SKM-1 treated with dmso at 0.1 percent for 144 hours (cell line): Measurements from ENCODE around the gene JMJD1C.
"Not testable (repeated sequence)": the region's sequence is repeated elsewhere in the genome, so short reads cannot be mapped to it uniquely, and the experiment has no call there.

Experiments used
- DNase-seq: peaks from one replicate; lab custom pipeline; 2025; ENCODE audit not compliant: unreplicated experiment; lab: John Stamatoyannopoulos, UW

Gene JMJD1C

DNA sequence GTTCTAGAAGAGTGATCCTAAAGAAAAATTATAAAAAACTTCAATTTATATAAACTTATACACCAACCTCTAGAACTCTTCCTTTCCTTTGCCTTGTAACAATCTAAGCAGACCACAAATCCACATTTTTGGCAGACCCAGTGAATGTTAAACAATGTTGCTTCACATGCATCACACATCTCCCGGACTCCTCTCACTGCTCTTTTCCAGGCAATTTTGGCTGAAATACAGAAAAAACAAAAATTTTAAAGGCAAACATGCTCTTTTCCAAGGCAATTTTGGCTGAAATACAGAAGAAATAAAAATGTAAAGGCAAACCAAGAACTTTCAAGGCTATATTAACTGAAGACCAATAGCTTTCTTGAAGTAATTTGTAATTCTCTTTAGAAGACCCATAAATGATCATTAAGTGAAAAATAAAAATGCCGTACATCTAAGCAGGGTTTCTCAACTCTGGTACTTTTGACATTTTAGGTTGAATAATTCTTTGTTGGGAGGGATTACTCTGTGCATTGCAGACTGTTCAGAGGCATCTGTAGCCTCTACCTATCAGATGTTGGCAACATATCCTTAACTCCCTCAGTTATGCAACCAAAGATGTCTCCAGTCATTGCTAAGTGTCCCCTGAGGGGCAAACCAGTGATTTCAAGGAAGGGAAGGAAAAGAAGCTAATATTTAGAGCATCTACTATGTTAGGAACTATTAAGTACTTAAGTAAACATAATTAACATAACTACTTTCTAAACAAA, 268.3 kb downstream of the JMJD1C start:
- no peak for DNase-seq

DNA sequence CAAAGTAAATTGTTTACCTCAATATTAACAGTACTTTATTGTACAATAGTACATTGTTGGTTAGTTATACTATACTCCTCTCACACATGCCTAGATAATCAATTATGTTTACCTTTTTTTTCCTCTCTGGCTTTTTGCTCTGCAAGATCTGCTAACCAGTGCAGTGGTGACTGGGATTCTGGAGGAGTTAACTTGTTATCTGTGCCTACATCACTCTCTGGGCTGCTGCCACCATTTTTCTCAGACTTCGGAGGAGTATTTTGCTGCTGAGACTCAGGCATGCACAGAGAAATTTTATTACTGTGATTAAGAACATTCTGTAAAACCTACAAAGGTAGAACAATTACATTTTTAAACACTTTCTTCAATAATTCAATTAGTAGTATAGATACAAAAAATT, 273.0 kb downstream of the JMJD1C start:
- DNase-seq, result no peak

DNA sequence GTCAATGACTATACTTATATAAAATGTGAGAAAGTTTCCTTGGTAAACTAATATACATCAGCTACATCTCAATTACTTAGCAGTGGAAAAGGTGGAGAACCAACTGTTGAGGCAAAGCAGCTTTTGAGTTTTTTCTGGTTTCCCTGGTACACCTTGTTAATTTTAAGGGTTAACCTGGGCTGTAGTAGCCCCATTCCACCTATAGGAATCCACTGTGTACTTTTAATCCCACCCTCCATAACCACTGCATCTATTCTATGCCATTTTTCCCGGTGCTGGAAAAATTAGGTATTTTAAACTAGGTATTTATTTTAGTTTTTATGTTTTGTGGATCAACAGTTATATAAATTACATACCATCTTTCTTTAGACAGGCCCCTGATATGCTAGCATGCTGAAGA, 290.2 kb downstream of the JMJD1C start:
- DNase-seq, result no peak

DNA sequence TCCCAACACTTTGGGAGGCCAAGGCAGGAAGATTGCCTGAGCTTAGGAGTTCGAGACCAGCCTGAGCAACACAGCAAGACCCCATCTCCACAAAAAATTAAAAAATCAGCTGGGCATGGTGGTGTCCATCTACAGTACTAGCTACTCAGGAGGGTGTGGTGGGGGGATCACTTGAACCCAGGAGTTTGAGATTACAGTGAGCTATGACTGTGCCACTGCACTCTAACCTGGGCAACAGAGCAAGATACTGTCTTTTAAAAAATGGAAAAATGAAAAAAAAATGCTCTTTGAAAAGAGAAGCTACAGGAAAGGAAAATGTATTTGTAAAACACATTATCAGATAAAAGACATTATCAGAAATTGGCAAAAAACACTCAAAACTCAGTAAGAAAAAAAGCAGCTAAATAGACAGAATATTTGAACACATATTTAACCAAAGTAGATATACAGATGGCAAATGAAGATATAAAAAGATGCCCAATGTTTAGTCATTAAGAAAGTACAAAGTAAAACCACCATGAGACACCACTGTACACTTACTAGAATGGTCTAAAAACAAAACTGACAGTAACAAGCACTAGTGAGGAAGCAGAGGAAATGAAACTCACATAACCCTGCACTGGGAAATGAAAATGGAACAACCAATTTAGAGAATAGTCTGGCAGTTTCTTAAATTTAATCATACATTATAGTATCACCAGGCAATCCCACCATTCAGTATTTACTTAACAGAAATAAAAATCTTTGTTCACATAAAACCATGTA, 292.1 kb downstream of the JMJD1C start:
- DNase-seq, result no peak

DNA sequence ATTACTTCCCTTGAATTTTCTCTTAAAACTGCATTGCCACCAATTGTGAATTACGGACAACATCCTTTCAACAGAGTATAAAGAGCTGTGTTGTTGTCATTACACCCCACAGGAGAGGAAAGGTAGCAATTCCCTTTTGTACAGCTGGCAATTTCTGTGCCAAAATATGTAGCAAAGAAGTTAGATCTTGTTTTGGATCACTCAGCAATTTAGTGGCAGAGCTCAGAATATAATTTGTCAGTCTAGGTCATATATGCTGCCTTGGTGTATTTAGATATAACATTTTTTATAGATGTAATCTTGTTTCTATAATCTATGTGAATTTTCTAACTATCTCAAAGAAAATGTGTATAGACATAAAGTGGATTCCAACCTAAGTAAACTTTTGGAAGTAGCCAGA, 293.9 kb downstream of the JMJD1C start:
- no peak for DNase-seq

DNA sequence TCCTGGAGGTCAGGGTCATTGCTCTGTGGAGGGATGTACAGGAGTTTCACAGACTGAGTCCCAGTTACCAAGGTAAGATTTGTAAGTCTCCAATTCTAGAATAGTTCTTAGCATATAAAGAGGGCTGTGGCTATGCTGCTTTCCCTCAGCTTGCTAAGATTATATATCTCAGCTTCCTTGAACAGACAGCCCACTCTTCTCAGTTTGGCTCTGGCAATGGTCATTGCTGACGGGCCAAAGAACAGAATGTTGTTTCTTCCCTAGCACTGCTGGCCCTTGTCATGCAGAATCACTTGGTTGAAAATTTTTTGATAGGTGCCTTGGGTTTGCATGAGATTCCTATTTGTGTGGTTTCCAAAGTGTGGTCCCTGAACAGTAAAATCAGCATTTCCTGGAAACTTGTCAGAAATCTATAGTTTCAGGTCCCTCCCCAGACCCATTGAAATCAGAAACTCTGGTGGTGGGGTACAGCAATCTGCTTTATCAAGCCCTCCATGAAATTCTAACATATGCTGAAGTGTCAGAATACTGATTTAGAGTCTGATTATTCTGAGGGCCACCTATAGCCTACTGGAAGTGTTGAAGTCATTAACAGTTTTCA, 294.4 kb downstream of the JMJD1C start:
- no peak for DNase-seq

DNA sequence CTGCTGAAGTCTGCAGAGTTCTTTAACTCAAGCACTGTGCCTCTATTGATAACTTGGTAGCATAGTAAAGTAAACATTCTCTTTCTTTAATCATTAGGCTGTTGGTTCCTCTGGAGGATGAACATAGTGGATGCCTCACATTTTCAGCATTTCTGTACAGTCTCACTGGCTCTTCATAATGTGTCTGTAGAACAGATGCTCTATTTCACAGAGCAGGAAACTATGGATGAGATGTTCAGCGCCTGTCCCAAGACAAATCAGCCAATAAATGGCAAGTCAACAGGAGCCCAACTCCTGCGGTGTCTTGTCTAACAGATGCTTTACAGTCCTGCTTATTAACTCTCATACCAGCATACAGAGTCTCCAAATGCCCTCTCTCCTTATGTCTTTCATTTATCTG, 296.2 kb downstream of the JMJD1C start:
- DNase-seq, result no peak

DNA sequence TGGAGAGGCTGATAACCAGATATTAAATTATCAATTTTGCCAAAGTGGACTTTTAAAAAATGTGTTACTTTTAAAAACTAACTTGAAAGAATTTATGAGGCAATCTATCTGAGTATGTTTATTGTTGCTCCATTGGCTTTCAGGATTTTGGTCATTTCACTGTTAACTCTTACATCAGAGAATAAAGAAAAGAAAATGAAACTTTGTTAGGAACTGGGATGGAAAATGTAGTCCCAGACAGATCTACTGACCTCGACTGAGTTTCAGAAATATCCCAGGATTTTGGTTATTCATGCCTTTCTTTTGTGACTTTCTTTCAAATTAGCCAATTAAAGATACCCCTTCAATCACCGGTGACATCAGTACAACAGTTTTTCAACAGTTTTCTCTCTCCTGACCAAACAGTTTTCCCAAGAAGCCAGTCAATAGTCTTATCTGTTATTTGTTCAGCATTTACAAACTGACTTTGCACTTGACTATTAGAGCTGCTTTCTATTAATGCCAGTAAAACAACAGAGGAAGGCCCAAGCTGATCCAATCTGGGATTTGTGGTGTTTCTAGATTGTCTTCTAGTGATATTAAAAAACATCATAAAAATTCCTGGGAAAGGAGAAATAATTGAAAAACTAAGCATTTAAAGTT, 296.8 kb downstream of the JMJD1C start:
- DNase-seq, result no peak

DNA sequence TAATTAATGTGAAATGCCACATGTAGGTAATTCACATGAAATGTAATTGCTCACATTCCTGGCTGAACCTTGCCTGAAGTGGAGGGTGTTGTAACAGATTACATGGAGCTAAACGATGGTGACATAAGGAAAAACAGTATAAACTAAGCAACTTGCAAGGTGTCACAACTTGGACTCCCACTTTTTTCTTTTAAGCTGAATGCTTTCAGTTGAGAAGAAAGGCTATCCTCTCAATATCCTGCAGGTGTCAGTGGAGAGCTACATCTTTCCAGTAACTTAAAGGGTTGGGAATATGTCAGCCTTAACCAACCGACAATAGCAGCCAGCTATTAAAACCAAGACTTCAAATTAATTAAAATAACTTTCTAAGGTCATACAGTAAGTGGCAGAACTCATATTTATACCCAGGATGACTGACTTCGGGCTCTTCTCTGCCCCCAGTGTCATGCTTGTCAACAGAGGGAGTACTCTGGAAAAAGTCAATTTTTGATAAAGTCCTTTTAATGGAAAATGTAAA, 299.0 kb downstream of the JMJD1C start:
- peak; percentile 61 for DNase-seq

DNA sequence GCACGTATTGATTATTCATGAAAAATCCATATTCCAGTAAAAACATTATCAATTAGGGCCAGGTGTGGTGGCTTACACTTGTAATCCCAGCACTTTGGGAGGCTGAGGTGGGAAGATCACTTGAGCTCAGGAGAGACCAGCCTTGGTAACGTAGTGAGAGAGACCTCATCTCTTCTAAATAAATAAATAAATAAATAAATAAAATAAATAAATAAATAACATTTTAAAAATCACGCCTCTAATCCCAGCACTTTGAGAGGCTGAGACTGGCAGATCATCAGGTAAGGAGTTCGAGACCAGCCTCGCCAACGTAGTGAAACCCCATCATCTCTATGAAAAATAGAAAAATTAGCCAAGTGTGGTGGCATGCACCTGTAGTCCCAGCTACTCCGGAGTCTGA, 300.5 kb downstream of the JMJD1C start:
- DNase-seq, result no peak

DNA sequence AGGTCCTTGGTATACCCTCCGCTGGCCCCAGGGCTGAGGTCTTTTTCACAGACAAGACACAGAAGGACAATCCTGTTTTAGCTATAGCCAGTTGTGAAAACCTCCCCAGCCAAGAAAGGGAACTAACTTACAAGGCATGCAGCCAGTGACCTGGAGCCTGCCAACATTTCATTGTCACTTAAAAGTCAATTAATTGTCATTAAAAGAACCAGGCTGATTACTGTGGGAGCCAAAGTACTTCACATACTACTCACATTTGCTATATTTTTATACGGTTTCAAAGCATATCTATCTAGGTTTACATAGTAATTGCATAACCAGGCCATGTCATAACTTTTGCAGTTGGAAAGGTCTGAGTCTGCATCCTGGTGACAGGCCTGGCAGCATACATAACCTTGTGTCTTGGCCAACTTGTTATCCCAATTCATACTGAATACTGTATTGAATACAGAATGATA, 301.6 kb downstream of the JMJD1C start:
- DNase-seq, result no peak

DNA sequence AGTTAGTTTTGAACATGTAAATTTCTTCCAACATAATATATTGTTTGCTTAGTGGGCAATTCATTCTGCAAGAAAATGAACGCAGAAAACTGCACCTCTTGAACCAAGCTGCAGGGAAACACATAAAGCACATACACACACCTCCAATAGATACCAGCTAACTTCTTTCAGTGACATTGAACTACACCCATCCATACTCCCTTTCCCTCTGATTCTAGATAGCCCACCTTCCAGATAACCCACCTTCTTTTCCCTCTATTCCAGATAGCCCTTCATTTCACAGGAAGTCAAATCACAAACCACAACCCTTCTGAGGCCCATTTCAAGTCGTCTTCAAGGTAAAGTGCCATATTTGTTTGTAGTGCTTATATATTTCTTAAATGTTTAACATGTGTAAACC, 304.2 kb downstream of the JMJD1C start:
- no peak for DNase-seq

DNA sequence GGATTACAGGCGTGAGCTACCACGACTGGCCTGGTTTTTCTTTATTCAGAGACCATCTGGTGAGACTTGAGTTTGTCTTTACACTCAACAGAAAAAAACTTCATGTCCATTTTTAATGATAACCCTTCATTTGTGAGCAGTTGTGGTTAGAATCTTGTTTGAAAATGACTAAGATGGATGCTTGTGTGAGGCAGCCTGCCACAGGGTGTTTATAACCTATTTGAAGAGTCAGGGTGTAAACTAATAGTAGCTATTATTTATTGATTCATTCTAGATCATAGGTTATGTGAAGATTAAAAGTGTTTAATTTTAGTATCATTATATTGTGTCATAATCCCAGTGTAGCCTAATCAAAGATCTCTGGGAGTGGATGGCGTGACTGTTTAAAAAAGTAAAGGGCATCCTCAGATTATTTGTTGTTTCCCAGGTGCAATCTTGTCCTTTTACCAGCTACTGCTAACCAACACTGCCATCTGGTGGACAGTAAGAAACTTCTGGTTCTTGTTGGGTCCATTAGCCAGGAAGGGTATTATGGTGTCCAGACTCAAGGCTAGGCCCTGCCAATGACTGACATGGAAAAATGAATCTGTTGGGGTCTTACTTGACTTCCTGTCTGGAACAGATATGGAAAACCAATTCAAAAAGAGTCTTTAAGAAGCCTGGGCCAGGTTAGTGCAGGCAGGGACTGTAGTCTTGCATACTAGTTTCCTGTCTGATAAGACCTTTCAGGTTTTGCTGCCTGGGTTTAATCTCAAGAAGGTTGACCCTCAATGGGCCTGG, 307.7 kb downstream of the JMJD1C start:
- peak; percentile 73 for DNase-seq

DNA sequence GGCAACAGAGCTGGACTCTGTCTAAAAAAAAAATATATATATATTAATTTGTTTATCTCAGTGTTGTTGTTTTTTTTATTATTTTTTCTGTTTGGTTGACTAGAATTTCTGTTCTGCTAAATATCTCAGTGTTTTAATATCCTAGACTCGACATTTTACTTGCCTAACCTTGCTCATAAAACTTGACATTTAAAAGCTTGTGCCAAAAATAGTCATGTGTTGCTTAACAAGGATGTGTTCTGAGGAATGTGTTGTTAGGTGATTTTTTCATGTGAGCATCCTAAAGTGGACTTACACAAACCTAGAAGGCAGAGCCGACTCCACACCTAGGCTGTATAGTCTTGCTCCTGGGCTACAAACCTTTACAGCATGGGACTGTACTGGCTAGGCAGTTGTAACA, 309.5 kb downstream of the JMJD1C start:
- no peak for DNase-seq

DNA sequence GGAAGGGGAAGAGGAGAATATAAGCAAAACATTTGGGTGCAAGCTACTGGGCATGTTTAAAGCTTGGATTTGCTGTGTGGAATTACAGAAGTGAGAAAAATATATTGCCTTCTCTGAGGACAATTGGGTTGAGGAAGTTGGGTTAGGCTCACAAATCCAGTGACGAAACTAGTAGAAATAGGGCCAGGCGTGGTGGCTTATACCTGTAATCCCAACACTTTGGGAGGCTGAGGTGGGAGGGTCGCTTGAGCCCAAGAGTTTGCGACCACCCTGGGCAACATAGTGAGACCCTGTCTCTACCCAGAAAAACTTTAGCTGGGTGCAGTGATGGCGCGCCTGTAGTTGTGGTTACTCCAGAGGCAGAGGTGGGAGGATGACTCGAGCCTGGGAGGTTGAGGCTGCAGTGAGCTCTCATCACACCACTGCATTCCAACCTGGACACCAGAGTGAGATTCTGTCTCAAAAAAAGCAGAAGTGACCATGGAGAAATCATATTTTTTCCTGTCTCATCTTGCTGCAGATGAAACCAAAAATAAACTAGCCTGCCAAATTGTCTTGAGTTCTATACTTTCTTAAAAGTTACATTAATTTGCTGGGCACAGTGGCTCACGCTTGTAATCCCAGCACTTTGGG, 310.3 kb downstream of the JMJD1C start:
- DNase-seq, result peak; percentile 34

DNA sequence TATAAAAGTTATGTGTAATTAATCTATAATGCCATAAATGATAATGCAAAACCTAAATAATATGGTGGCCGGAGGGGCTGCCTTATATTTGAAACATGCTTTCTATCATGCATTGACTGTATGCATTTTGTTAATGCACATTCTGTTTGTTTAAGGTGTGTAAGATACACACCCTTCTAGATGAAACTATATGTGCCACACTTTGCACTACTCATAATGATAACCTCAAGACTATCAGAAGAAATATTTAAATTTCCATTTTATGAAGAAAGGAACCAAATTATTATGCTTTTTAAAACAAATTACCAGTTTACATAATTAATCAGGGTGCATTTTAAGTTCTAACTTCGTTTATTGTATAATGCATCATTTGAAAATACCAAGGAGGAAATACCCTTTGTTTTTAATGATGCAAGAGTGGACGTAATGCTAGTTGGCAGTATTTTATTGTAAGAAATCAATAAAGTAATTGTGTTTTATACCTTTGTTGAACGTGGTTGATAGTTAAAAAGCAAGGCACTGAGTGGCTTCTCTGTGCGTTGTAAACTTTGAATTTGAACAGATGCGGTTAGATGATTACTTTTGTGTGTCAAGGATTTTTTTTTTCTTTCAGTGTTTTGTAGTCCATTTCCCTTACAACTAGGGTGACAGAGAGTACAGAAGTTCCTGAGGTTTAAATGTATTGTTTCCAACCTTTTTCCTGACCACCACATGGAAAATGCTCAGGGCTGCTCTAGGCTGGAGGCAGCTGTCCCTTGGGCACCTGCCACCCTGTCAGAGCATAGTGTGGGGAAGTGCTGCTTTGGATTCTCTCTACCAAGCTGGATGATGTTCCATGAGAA, 311.0 kb downstream of the JMJD1C start:
- no peak for DNase-seq

DNA sequence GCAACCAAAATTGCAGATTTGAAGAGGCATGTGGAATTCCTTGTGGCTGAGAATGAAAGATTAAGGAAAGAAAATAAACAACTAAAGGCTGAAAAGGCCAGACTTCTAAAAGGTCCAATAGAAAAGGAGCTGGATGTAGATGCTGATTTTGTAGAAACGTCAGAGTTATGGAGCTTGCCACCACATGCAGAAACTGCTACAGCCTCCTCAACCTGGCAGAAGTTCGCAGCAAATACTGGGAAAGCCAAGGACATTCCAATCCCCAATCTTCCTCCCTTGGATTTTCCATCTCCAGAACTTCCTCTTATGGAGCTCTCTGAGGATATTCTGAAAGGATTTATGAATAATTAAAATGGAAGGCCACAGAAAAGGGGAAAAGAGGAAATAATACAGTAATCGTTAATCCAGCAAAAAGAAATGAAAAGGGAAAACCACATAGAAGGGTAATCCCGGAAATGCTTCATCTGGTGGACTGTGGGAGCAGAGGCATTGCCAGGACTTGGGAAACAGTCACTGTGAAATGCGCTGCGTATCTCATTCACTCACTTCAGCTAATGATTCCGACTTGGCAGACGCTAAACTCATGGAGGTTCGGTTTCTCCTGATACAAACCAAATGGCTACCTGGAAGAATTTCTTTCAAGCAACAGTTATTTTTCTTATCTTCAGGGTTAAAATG, 311.8 kb downstream of the JMJD1C start:
- DNase-seq, result not testable (repeated sequence)

DNA sequence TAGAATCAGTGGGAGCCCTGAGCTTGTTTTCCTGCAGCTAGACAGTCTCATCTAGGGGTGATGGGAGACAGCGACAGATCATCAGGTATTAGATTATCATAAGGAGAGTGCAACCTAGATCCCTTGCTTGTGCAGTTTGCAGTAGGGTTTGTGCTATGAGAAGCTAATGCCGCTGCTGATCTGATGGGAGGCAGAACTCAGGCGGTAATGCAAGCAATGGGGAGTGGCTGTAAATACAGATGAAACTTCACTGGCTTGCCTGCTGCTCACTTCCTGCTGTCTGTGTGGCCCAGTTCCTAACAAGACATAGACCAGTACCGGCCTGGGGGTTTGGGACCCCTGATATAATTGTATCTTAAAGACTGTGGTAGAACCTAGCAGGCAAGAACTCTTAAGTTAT, 315.0 kb downstream of the JMJD1C start:
- no peak for DNase-seq

DNA sequence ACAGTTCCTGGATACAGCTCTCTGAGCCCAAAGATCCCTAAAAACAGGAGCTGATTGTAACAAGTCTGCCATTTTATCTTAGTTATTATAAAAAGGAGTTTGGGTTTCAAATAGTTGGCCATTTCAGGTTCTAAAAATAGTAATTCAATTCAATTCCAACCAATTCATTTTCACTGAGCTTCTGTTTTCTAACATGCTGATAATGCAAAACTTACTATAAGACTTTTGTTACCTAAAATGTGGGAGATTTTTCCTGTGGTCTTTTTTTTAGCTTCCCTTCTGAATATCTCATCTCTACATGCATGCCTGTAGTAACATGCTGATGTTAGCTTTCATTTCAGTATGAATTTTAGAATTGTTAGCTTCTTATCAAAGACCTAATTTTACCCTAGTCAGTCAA, 319.3 kb downstream of the JMJD1C start:
- DNase-seq, result no peak
